Fibroblast of upper back skin (primary cell): ENCODE data around the gene CRELD2.
A peak's percentile ranks its signal among the peaks of the same experiment; 100 is the strongest.

Source experiments
- DNase-seq: peaks from one replicate; pipeline ENCODE4 v3.0.0-alpha.2; 2013

CRELD2 gene

DNA sequence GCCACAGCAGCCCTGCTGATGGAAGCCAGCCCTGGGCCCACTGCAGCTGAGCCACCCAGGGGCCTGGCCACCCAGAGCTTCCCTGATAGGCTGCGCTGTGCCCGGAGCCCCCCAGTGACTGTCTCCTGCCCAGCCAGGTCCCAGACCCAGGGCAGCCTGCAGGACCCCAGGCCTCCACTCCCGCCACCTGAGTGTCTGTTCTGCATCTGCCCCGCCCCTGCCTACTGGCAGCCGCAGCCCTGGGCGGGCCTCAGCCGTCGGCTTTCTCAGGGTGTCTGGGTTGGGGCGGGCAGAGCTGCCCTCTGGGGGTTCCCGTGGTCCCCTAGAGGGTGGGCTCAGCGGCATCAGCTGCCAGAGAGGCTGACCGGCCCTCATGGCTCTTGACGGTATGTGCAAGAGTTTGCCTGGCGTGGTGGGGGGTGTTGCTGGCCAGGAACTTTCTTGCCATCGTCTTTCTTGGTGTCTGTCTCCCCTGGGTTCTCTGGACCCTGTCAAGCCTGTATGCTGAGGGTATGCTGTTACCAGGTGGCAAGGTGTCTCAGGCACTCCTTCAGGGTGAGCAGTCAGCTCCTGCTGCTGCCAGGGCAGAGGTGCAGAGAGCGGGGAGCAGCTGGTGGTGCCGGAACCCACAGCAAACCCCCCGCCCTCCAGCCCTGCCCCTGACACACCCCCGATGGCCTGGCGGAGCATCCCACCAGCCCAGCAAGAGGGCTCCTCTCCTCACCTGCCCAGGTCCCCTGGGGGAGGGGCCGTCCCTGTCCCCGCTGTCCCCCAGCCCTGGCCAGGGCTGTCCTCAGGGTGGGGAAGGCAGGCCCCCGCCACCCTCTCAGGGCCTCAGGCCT lies 29.9 kb downstream of the CRELD2 start:
- DNase-seq = no peak

DNA sequence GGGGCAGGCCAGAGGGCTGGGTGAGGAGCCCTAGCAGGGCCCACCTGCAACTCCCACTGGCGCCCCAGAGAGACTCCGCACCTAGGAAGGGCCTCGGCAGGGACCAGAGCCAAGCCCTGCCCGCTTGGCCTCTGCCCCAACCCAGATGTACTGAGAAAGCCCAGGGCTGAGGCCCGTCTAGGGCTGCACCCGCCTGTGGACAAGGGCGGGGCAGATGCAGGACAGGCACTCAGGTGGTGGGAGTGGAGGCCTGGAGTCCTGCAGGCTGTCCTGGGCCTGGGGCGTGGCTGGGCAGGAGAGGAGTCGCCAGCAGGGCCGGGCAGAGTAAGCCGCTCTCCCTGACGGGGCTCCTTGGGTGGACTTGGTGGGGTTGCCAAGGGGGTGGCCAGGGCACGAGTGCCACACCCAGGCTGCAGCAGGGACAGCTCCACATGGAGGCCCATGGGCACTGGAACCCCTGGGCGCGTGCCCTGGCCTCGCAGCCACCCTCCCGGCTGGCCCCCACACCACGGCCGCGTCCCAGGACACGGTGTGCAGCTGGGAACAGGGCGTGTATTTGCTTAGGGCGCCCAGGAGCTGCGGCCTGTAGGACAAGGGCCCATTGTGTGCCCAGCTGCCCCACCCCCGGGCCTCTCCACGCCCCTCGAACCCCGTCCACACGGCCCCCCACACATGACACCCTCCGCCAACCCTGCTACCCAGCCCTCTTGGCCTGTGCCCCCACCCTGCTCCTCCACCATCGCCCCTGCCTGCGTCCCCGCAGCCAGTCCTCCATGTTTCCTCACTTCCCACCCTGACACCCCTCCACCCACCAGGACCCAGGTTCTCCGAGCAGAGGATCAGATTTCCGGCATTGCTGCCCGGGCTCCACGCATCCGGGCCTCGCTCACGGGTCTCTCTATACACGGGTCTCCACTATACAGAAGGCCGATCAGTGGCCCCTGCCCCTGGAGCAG lies 30.8 kb downstream of the CRELD2 start:
- no peak for DNase-seq

DNA sequence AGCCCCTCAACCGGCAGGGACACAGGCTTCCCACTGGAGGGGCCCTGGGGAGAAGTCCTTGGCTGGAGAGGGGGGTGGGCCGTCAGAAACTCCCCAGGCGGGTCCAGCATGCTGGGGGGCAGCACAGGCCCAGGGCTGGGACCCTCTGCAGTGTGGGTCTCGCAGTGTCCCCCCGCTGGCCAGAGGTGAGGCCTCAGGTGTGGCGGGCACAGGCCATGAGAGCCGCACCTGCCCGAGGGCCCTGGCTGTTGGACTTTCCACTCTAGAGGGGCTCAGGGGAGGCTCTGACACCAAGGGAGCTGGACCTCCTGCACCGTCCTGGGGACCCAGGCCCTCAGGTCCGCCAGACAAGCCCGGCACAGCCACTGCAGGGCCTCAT lies 31.5 kb downstream of the CRELD2 start:
- DNase-seq = no peak

DNA sequence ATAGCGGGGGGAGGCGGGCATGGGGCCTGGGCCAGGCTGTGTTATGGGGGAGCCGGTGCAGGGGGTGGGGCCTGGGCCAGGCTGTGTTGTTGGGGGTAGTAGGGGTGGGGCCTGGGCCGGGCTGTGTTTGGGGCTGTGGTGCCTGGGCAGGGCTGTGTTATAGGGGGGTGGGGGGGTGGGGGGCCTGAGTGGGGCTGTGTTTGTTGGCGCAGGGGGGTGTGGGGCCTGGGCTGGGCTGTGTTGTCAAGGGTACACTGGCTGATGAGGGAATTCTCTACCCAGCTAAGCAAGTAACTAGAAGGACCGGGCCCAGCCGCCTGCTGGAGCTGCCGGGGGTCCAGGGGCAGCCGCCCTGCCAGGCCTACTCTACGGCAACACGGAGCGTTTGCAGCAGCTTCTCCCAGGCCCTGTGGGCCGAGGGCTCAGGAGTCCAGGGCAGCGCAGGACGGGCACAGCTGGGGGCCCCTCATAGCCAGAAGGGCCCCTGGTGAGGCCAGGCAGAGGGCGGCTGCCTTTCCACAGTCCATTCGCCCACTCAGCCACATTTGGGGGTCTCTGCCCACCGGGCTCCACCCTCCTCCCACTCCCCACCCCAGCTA lies 32.1 kb downstream of the CRELD2 start:
- DNase-seq = no peak

DNA sequence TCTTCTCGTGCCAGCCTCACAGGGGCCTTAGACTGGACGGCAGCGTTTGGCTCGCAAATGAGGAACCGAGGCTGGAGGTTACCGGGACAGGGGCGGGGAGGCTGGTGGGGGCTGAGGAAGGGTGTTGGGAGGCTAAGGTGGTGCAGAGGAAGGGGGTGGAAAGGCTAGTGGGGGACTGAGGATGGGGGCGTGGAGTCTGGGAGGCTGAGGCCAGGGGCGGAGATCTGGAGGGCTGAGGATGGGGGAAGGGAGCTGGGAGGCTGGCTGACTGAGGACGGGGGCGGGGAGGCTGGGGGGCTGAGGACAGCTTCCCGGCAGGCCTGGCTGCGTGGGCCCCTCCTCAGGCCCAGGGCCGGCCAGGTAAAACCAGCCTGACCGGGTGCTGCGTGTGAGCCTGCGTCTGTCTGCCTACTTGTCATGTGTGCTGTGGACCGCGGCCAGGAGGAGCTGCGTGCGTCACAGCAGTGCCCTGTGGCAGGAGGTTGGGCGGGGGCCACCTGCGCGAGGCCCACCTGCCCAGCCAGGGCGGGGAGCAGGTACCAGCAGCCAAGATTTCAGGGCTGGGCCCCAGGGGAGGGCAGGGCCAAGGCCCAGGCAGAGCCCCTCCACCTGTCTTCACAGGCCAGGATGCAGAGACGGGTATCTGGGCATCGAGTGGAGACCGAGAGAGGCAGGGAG lies 32.7 kb downstream of the CRELD2 start:
- no peak for DNase-seq

DNA sequence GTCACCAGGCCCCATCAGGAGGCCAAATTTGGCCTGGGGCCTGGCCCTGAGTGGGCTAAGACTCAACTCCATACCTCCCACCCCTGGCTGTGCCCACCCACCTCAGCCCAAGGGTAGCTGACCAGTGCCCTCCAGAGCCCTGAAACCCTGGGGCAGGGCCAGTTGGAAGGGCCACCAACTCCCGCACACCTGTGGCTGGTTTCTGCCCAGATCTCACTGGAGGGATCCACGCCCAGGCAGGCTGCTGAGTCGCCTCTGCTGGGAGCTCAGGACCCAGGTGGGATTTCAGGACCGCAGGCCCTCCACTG lies 33.2 kb downstream of the CRELD2 start:
- no peak for DNase-seq

DNA sequence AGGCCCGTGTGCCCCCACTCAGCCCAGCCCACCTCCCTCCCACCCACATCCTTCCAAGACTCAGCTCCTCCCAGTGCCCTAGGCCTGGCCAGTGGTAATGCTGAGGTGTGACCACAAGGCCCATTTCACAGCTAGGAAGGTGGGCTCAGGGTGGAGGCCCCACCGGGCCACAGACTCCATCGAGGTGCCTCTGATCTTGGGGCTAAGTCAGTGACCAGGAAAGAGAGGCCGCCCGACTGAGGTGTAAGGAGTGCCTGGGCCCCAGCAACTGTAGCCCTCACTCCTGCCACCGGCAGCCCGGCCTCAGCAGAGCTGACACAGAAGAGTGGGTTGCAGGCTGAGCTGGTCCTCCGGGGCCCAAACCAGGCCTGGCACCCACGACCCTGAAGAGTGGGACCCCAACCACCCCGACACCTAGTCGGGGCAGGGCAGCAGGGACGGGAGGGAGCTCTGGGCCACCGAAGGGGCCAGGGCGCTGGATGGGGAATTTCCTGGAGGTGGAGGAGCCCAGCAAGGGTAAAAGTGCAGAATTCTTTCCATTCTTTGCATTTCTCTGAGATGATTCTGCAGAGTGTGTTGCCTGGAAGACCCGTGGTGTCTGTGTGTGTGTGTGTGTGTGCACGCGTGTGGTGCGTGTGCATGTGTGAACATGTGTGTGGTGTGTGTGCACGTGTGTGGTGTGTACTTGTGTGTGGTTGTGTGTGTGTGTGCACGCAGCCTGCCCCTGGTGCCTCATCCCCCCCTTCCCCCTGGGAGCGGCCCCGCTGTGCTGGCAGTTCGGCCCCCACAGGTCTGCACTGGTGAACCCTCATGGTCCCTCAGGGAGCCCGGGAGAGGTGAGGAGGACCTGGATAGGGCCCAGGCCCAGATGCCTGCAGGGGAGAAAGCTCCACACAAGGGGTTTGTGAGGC lies 33.8 kb downstream of the CRELD2 start:
- DNase-seq = peak; percentile 93

DNA sequence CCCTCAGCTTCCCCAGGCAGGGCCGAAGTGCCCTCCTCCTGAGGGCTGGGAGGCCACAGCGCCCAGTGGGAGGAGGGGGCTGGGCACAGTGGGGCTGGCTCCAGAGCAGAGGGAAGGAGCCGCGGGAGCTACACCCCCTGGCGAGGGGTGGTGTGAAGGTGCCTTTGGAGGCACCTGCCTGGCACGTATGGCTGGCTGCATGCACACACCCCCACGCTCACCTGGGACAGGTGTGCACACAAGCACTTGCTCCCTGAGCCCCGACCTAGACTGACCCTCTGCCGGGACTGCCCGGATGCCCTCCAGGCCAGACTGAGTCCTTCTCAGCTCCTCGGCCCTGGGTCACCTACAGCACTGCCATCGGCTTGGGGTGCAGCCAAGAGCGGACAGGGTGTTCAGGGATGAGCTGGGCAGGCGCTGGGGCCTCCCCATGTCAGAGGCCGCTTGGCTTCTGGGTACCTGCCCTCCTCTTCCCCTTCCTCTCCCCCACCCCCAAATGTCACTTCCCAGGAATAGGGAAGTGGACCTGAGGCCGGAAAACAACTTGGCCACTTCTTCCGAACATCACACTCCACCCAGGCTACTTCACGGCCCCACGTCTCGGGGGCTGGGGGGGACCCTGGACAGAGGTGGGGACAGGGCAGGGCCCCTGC lies 34.7 kb downstream of the CRELD2 start:
- DNase-seq = no peak

DNA sequence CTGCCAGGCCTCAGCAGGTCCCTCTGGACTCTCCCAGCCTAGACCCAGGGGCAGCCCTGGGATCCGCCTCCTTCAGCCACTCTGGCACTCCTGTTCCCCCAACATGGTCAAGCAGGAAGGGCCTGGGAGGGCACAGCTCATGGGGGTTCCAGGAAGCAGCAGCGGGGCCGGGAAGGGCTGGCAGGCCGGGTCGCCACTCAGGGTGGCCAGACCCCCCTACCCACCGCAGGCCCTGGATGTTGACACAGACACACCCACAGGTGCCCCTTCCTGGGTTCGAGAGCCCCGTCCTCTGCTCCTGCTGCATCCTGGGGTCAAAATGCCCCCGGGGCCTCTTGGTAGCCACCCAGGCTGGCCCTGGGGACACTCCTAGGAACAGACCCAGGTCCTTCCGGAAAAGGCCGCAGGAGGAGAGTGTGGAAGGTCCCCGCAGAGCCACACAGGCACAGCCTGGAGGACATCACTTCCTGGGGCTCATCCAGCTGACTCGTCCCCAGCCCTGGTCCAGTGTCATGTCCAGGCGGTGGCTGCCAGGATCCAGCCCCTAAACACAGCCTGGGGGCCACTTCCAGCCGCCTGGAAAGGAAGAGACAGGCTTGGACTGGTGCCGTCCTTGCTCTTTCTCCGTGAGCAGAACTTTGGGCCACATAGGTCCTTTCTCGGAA lies 35.4 kb downstream of the CRELD2 start:
- DNase-seq = no peak

DNA sequence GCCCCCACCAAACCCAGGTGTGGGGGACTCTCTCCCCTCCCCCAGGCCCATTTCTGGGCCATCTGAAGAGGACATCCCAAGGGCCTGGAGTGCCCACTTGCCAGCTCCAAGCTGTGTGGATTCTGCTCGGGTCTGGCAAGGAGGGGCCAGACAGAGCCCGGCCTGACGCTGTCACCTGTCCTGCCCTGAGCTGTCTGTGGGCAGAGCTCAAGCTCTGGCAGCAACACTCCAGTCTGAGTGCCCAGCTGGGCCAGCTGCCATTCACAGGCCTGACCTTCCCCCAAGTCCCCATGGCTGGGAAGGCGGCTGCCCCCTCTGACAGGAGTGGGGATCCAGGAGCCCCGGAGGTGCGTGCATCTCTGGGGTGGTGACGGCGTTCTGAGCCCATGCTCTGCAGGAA lies 35.9 kb downstream of the CRELD2 start:
- DNase-seq = no peak

DNA sequence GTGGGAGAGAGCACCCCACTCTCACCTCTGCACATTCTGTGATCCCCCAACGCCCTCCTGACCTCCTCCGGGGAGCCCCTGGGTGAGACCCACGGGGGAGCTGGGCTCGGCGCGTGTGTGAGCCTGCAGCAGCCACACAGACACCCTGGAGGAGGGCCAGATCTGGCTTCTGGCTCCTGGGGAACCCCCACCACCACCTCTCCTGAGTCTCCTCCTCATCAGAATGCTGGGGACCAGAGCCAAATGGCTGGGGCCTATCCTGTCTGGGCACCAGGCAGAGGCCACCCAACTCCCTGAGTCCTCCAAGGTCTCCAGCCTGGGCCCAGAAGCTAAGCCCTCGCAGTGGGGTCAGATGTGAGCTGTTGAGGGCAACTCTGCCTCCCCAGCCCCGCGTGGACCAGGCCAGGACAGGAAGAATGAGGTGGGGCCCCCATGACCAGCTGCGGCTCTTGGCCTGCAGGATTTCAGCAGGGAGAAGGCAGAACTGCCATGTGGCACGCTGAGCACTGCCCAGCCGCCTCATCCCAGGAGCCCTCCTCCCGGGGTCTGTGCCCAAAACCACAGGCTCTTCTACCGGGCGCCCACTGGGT lies 36.7 kb downstream of the CRELD2 start:
- DNase-seq = no peak

DNA sequence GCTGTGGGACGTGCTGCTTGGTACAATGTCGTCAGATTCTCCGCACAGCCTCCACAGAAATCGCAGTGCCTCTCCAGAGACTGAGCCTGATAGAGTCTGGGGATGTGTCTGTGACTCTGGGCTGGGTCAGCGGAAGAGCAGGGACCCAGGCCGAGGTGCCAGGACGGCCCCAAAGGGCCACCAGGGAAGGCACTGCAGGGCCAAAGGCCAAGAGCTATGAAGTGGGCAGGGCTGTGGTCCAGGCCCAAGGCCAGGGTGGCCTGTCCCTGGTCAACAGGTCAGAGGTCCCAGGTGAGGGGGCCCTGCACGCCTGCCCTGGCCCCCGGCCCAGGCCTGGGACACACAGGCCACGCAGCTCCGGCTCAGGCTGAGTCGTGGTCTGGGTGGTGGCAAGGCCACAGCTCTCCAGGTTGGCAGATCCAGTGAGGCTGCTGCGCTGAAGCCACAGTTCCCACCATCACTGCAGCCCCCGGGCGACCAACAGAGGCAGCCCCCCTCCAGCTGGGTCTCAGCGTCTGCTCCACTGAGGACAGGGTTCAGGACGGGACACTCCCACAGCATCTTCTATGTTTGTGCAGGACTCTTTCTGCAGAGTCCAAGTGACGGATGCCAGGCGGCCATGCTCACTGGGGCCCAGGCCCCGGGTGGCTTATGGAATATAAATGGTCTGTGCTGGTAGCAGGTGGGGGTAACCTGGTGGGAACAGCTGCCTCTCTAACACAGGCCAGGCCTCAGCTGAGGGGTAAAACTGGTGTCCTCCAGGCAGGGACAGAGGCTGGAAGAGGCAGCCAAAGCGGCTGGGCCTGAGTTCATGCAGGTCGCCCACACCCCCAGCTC lies 37.4 kb downstream of the CRELD2 start:
- no peak for DNase-seq

DNA sequence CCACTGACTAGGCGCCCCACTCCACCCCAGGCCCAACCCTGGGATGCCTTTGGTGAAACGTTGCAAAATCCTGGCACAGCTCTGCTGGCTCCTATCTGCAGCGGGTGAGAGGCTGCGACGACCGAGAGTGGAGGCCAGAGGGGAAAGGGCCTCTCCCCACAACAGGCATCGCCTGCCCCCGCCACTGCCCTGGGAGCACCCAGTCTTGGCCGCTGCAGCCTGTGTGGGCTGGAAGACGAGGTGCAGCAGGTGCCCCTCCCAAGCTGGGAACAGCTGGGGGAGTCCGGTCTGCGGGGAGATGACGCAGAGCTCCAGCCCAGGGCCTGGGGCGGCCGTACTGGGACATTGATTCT lies 38.0 kb downstream of the CRELD2 start:
- no peak for DNase-seq

DNA sequence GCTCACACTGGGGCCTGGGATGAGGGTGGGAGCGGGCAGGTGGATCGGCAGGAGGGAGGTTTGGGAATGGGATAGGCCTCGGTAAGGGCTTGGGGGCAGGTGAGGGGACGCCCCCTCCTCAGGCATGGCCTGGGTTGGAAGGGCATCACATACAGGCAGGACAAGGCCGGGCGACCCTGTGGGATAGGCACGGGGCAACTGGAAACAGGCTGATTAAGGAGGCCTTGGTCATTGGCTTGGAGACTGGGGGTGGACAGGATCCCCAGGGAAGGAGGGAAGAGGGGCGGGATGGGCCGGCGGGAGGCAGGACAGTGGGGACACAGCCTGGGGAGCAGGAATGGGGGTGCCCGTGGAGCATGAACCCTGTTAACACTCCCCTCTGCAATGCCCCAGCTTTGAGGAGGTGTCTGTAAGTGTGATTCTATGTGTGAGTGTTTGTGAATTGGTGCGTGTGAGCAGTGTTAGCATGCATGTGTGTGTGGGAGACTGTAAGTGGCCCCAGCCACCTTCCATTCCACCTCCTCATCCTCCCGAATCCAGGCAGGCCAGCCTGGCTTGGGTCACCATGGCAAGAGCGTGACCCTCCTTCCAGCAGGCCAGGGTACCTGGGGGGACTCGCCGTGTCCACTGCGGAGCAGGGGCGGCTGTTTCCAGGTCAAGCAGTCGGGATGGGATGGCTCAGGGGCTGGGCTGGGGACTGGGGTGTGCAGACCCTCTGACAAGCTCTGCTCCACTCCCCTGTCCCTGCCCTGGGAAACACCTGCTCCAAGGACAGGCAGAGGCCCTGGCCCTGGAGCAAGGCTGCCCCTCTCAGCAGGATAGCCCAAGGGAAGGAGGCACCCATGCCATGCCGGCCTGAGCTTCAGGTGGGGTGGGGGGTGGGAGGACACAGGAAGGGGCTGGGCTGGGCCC lies 38.7 kb downstream of the CRELD2 start:
- DNase-seq = no peak

DNA sequence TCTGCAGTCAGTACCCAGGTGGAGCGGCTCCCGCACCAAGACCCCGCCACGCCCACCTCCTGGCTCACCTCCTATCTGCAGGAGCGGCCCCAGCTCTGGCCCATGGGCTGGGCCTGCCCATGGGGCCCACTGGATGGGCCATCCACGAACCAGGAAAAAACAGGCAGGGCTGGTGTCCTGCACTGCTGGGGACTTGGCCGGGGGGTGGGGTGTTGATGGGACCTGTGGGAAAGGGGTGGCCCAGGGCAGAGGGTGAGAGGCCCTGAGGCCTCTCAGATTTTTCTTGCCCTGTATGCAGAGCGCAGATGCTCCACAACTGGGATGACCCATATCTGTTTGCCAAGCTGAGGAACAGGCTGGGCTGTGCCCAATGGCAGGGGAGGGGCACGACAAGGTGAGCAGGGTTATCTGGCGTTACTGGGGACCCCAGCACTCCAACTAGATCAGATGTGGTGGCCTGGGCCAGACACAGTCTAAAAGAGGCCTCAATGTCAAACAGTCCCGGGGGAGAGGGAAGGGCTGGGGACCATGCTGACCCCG lies 39.5 kb downstream of the CRELD2 start:
- no peak for DNase-seq

DNA sequence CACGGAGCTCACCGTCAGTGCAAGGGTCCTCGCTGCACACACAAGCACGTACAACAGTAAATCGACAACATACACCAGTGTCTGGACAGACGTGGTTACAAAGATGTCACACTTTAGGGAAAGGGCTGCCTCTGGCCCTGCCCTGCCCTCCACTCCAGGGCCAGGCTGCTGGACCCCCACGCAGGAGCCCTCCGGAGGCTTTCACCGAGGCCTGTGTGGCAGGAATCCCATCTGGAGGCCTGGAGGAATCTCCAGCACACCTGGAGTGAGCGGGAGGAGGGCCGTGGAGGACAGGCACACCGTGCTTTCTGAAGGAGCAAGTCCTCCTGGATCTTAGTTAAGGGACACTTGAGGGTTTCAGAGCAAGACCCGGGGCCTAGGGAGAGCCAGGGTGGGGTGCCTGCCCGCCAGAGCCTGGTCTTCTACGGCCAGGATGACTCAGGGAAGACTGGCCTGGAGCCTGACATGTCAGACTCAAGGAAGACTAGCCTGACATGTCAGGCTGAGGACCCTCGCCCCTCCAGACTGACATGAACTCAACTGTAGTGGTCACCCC lies 40.0 kb downstream of the CRELD2 start:
- no peak for DNase-seq

DNA sequence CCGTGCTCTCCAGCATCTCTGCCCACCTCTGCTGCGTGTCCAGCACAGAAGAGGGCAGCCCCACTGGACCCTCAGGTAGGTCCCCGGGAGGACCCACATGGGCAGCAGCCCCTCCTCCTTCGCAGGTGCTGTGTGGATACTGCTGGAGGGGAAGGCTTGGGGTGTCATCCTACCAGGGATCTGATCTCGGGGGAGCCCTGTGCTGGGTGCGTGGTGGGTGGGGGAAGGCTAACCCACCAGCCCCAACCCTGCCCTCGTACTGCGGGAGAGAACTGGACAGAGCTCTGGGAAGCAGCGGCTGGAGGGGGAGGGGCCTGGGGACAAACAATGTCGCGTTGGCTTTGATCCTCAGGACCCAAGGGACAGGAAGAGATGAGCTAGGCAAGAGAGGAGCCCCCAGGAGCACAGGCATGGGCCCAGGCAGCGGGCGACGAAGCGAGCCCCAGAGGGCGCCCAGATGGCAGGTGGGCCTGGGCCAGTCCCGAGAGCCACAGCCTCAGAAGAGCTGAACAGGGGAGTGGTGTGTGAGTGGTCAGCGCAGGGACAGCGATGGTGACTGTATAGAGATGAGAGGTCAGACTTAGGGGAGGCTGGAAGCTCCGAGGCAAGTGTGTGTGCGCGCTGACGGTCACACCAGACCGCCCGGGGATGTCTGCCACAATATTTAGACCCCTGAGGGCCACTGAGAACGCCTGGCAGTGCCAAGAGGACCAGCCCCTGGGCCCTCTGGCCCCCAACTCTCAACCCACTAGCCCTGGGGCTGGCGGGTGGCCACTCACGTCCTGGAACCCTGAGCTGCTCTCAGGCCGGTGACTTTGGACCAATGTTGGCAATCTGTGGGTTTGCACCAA lies 40.7 kb downstream of the CRELD2 start:
- no peak for DNase-seq
